Panc1 (cell line): ENCODE measurements around the gene ADAP2. TPM values are rescaled to one million over a fixed set of nuclear protein-coding genes. Genes with fewer than 3 reads are reported as not detected.
"Not testable (repeated sequence)": the region's sequence is repeated elsewhere in the genome, so short reads cannot be mapped to it uniquely, and the experiment has no call there.

Experiments
- ATAC-seq: fragments of 200-7000 bp; cut with Tn5 transposase; 2 replicates; pipeline ENCODE4 v1.9.1; 2020; ENCODE audit warnings: mild to moderate bottlenecking, moderate library complexity
- BruUV-seq: library from RNA; stranded (reverse); fragments of 400-500 nt; replicated peaks from 2 replicates; lab custom pipeline; 2021; lab: Mats Ljungman, UMichigan
- CTCF ChIA-PET: fragments of 300-600 bp; sonication (Branson Sonifier 250); formaldehyde crosslinking; loops from one replicate; lab custom pipeline; 2022; ENCODE audit warnings: antibody characterized with exemption; lab: Charles Lee
- POLR2A ChIA-PET: fragments of 300-600 bp; sonication (Branson Sonifier 250); formaldehyde crosslinking; loops from one replicate; lab custom pipeline; 2022; ENCODE audit warnings: antibody characterized with exemption; lab: Charles Lee
- DNase-seq: peaks from one replicate; pipeline ENCODE4 v3.0.0-alpha.2; 2010; ENCODE audit warnings: low read depth, low spot score
- H3K27ac ChIP-seq: 2 replicates; pipeline ENCODE4 v1.5.1; 2011; ENCODE audit warnings: mild to moderate bottlenecking, low read length, inconsistent platforms
- H3K27me3 ChIP-seq: fragments of 200-500 bp; sonication (Bioruptor generic); 2 replicates; pipeline ENCODE4 v1.6.0; 2014; ENCODE audit warnings: low read length, inconsistent platforms; ENCODE audit not compliant: control insufficient read depth, insufficient read depth
- H3K36me3 ChIP-seq: fragments of 200-500 bp; sonication (Bioruptor generic); 2 replicates; pipeline ENCODE4 v1.5.1; 2014; ENCODE audit warnings: inconsistent platforms, mild to moderate bottlenecking, low read length, moderate library complexity; ENCODE audit not compliant: control insufficient read depth, insufficient read depth
- H3K4me1 ChIP-seq: 2 replicates; pipeline ENCODE4 v1.5.1; 2011; ENCODE audit warnings: inconsistent platforms, mild to moderate bottlenecking, low read length, moderate library complexity; ENCODE audit not compliant: control insufficient read depth, insufficient read depth
- H3K4me3 ChIP-seq, 2 experiments: 2 replicates each; pipeline ENCODE4 v1.5.1; 2011 to 2012; ENCODE audit warnings: low read depth in 2 of 2, low read length in 2 of 2, mild to moderate bottlenecking in 2 of 2, inconsistent platforms in 1 of 2, moderate library complexity in 1 of 2
- H3K9me3 ChIP-seq: fragments of 200-500 bp; sonication (Bioruptor generic); 2 replicates; pipeline ENCODE4 v1.5.1; 2014; ENCODE audit warnings: low read depth, mild to moderate bottlenecking, inconsistent platforms, low read length, moderate library complexity; ENCODE audit not compliant: control insufficient read depth, insufficient read depth
- POLR2AphosphoS5 ChIP-seq: IDR thresholded peaks from 2 replicates; pipeline ENCODE4 v1.6.1; 2012; ENCODE audit warnings: mild to moderate bottlenecking, low read depth, low read length, moderate library complexity
- SIN3A ChIP-seq: IDR thresholded peaks from 2 replicates; pipeline ENCODE4 v1.6.1; 2012; ENCODE audit warnings: low read depth, mild to moderate bottlenecking, low read length, moderate library complexity, borderline replicate concordance; ENCODE audit not compliant: insufficient read depth
- TCF7L2 ChIP-seq: IDR thresholded peaks from 2 replicates; pipeline ENCODE4 v1.6.1; 2011; ENCODE audit warnings: mild to moderate bottlenecking, low read depth, low read length, inconsistent platforms
- in situ Hi-C: cut with HindIII; loops from 2 replicates; pipeline ENCODE4 v1.10.0; 2016; ENCODE audit warnings: low sequenced_read_pairs, low pct_unique_long_range_greater_than_20kb
- intact Hi-C: fragments of 100-400 bp; cut with micrococcal nuclease; formaldehyde crosslinking; loops from one replicate; pipeline ENCODE4 v1.10.0; 2022; ENCODE audit not compliant: unreplicated experiment
- total RNA-seq: library from RNA; stranded (reverse); gene quantifications from one replicate; pipeline ENCODE4 v1.2.1, GENCODE V29; 2021; ENCODE audit not compliant: unreplicated experiment
- TF ChIP-seq, protein P1 (sequence below), 2 experiments: IDR thresholded peaks; 2 replicates each; pipeline ENCODE4 v1.6.1; 2011 to 2012; ENCODE audit warnings: low read depth in 2 of 2, control low read depth in 1 of 2, low read length in 1 of 2, mild to moderate bottlenecking in 1 of 2, moderate library complexity in 1 of 2; ENCODE audit not compliant: insufficient read depth in 1 of 2
- TF ChIP-seq, protein P2 (sequence below): fragments of 450-650 bp; IDR thresholded peaks from 2 replicates; pipeline ENCODE4 v1.5.1; 2017; ENCODE audit warnings: mild to moderate bottlenecking

Gene ADAP2
- total RNA-seq, 1 experiment from 2014 or later: 2.4 TPM

DNA sequence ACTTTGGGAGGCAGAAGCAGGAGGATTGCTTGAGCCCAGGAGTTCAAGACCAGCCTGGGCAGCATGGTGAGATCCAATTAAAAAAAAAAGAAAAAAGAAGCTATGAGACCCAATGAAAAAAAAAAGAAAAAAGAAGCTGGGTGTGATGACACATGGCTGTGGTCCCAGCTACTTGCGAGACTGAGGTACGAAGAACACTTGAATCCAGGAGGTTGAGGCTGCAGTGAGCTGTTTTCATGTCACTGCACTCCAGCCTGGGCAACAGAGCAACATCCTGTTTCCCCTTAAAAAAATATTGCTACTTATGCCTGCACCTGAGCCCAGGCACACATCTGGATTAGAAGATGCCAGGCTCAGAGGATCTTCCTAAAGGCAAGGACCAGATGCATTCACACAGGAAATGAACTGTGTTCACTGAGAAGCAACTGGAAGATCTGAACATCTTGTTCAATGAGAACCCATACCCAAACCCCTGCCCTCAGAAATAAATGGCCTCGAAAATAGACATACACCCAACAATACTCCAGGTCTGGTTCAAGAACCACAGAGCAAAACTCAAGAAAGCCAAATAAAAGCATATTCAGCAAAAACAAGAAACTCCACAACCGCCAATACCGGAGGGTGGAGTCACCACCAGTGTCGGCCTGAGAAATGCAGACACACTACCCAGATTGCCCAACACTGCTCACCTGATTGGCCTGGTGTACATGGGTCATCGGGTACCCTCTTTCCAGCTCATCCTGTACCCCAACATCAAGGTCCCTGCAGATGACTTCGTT, 53.5 kb downstream of the ADAP2 start:
- ChIA-PET CTCF (interaction anchor here (0.5 kb wide), 1 partner anchor 21 kb away, joined by 5 read pairs; no protein-coding TSS in a partner anchor), POLR2A (no interaction called here)
- no TSS peak for BruUV-seq

DNA sequence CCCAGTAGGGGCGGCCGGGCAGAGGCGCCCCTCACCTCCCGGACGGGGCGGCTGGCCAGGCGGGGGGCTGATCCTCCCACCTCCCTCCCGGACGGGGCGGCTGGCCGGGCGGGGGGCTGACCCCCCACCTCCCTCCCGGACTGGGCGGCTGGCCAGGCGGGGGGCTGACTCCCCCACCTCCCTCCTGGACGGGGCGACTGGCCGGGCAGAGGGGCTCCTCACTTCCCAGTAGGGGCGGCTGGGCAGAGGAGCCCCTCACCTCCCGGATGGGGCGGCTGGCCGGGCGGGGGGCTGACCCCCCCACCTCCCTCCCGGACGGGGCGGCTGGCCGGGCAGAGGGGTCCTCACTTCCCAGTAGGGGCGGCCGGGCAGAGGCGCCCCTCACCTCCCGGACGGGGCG, 58.2 kb downstream of the ADAP2 start:
- H3K36me3 ChIP-seq, H3K9me3 ChIP-seq, H3K27me3 ChIP-seq, H3K27ac ChIP-seq, ATAC-seq, POLR2A ChIA-PET, CTCF ChIA-PET, H3K4me1 ChIP-seq, DNase-seq, BruUV-seq, H3K4me3 ChIP-seq, in situ Hi-C loops, intact Hi-C loops: not testable (repeated sequence)

More for the DNA sequence above, 53.5 kb downstream of the ADAP2 start:
- no peak for ATAC-seq
- Histone ChIP-seq H3K27ac (no peak overlapping the region), H3K4me3 (no peak overlapping the region), H3K9me3 (no peaks in the 10 kb centered on the region), H3K36me3 (no peaks in the 10 kb centered on the region), H3K4me1 (no peaks in the 10 kb centered on the region; the same call in 1 of the 2 replicates), H3K27me3 (no peaks in the 10 kb centered on the region)
- TF ChIP-seq POLR2AphosphoS5 (no peak), SIN3A (no peak), TCF7L2 (no peak)
- TF ChIP-seq, protein P1, sequence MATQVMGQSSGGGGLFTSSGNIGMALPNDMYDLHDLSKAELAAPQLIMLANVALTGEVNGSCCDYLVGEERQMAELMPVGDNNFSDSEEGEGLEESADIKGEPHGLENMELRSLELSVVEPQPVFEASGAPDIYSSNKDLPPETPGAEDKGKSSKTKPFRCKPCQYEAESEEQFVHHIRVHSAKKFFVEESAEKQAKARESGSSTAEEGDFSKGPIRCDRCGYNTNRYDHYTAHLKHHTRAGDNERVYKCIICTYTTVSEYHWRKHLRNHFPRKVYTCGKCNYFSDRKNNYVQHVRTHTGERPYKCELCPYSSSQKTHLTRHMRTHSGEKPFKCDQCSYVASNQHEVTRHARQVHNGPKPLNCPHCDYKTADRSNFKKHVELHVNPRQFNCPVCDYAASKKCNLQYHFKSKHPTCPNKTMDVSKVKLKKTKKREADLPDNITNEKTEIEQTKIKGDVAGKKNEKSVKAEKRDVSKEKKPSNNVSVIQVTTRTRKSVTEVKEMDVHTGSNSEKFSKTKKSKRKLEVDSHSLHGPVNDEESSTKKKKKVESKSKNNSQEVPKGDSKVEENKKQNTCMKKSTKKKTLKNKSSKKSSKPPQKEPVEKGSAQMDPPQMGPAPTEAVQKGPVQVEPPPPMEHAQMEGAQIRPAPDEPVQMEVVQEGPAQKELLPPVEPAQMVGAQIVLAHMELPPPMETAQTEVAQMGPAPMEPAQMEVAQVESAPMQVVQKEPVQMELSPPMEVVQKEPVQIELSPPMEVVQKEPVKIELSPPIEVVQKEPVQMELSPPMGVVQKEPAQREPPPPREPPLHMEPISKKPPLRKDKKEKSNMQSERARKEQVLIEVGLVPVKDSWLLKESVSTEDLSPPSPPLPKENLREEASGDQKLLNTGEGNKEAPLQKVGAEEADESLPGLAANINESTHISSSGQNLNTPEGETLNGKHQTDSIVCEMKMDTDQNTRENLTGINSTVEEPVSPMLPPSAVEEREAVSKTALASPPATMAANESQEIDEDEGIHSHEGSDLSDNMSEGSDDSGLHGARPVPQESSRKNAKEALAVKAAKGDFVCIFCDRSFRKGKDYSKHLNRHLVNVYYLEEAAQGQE (IDR thresholded peaks at IDR 0.05; ENCODE audit: insufficient read depth in 1 of 2, low read depth in 2 of 2, low read length in 1 of 2): no peak
- TF ChIP-seq, protein P2, sequence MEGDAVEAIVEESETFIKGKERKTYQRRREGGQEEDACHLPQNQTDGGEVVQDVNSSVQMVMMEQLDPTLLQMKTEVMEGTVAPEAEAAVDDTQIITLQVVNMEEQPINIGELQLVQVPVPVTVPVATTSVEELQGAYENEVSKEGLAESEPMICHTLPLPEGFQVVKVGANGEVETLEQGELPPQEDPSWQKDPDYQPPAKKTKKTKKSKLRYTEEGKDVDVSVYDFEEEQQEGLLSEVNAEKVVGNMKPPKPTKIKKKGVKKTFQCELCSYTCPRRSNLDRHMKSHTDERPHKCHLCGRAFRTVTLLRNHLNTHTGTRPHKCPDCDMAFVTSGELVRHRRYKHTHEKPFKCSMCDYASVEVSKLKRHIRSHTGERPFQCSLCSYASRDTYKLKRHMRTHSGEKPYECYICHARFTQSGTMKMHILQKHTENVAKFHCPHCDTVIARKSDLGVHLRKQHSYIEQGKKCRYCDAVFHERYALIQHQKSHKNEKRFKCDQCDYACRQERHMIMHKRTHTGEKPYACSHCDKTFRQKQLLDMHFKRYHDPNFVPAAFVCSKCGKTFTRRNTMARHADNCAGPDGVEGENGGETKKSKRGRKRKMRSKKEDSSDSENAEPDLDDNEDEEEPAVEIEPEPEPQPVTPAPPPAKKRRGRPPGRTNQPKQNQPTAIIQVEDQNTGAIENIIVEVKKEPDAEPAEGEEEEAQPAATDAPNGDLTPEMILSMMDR: no peak
- no peak for DNase-seq
- intact Hi-C loops: no loop called here
- in situ Hi-C loops: no loop called here
